NT2/D1 (cell line): ENCODE measurements around the gene IL20RB.

Experiments
- YY1 ChIP-seq: IDR thresholded peaks from 2 replicates; pipeline ENCODE4 v1.6.1; 2011; ENCODE audit not compliant: insufficient read length, insufficient read depth
- ZNF274 ChIP-seq: IDR thresholded peaks from 2 replicates; pipeline ENCODE4 v1.6.1; 2011; ENCODE audit warnings: mild to moderate bottlenecking, low read depth, low read length

- TF ChIP-seq ZNF274 (no peak), YY1 (no peak)
Observed at GRCh38 chr3:136942803-136943202, 15.0 kb upstream of the IL20RB start.
